Thyroid gland (tissue), 4 donors: ENCODE results near the gene ASB7. TPM values are rescaled to one million over a fixed set of nuclear protein-coding genes. Genes with fewer than 3 reads are reported as not detected.
A peak's percentile ranks its signal among the peaks of the same experiment; 100 is the strongest.

Experiments used
- DNase-seq, 2 donors: peaks; one replicate each; pipeline ENCODE4 v3.0.0-alpha.2; 2019
- H3K27ac ChIP-seq, 3 donors: fragments of 200-600 bp; sonication (generic); 1 replicate in 2 of 3; 2 replicates in 1 of 3; pipeline ENCODE4 v1.5.1; 2016 to 2019; ENCODE audit warnings: mild to moderate bottlenecking in 1 of 3, moderate library complexity in 1 of 3
- H3K27me3 ChIP-seq: fragments of 200-600 bp; sonication (generic); one replicate; pipeline ENCODE4 v1.5.1; 2019
- H3K36me3 ChIP-seq, 2 donors: fragments of 200-600 bp; sonication (generic); one replicate each; pipeline ENCODE4 v1.5.1; 2016 to 2019
- H3K4me1 ChIP-seq, 2 donors: fragments of 200-600 bp; sonication (generic); one replicate each; pipeline ENCODE4 v1.5.1; 2017 to 2019
- H3K4me3 ChIP-seq, 3 donors: fragments of 200-600 bp; sonication (generic); replicated peaks in 1 of 3; 1 replicate in 2 of 3; 2 replicates in 1 of 3; pipeline ENCODE4 v1.5.1; 2016; ENCODE audit warnings: mild to moderate bottlenecking in 1 of 3
- H3K9me3 ChIP-seq: fragments of 200-600 bp; sonication (generic); one replicate; pipeline ENCODE4 v1.5.1; 2017
- CTCF ChIP-seq, 6 experiments: fragments of 200-600 bp in 3 of 6; fragments of 450-650 bp in 3 of 6; sonication (generic) in 3 of 6; IDR thresholded peaks; one replicate each; pipeline ENCODE4 v1.5.1; 2016 to 2019; ENCODE audit warnings: antibody characterized with exemption in 6 of 6, mild to moderate bottlenecking in 2 of 6, inconsistent platforms in 1 of 6, moderate library complexity in 1 of 6
- POLR2A ChIP-seq, 2 donors: fragments of 450-650 bp; IDR thresholded peaks; one replicate each; pipeline ENCODE4 v1.6.1; 2017; ENCODE audit warnings: antibody characterized with exemption in 2 of 2, mild to moderate bottlenecking in 2 of 2, moderate library complexity in 1 of 2
- WGBS, 2 donors: methylation state at CpG; one replicate each; pipeline ENCODE4 v1.1.5; 2017; 5-methylcytosine and 5-hydroxymethylcytosine counted together
- intact Hi-C: fragments of 100-400 bp; cut with DNase I; formaldehyde crosslinking; loops from one replicate; pipeline ENCODE4 v1.15.1; 2023
- total RNA-seq, 4 donors: library from RNA; depleted of rRNA; stranded (reverse); fragments of >200 nt; gene quantifications; one replicate each; pipeline ENCODE4 v1.2.3, GENCODE V29; 2016

The ASB7 gene
- total RNA-seq, 4 donors from 2014 or later = 16.2 to 21.0 (median 19.7) TPM

DNA sequence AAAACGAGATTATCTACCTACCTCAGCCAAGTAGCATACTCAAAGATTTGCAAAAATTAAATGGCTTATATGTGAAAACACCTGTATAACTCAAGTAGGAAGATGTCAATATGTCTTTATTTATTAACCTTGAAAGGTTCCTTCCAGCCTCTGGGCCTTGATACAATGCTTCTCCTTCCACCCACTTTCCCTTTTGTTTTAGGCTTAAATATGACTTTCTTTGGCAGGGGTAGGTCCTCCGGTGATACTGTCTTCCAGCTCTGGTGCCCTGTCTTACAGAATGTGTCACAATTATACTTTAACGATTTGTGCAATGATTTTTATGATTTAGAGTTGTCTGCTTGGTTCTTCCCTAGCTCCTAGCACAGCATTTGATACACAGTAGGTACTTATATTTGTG lies 4.5 kb upstream of the ASB7 start:
- no peak for TF ChIP-seq CTCF (IDR thresholded peaks at IDR 0.05)
- TF ChIP-seq POLR2A (IDR thresholded peaks at IDR 0.05) = no peak
- Histone ChIP-seq H3K4me1 (peaks cover 34 to 54% of the 10 kb centered on the region in 2 donors), H3K27me3 (no peaks in the 10 kb centered on the region), H3K4me3 (no peak overlapping the region), H3K36me3 (no peaks in the 10 kb centered on the region), H3K9me3 (no peaks in the 10 kb centered on the region), H3K27ac (peak overlapping the region in 2 of 3 donors; percentile 23 to 52)
- intact Hi-C loops = no loop called here
- no peak for DNase-seq
- WGBS, 2 donors = 89 to 92% methylated on average over 3 of the region's 3 CpGs

DNA sequence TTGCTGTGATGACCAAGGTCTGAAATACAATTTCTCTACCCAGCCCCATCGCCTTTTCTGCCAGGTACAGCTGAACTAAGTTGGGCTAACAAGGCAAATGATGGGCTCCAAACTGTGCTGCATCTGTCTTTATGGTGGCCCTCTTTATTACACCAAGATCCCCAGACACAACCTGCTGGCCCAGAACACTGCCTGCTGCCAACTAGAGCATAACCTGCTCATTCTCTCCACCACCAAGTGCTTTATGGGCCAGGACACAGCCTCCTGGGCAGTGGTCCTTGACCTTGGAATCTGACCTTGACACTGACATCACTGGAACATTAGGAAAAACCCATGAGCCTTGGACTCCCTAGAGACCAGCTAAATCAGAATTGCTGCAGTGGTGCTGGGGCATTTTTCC lies 3.7 kb upstream of the ASB7 start:
- Histone ChIP-seq H3K4me1 (peaks cover 42 to 61% of the 10 kb centered on the region in 2 donors), H3K27ac (peak overlapping the region in 2 of 3 donors; percentile 52 to 58), H3K36me3 (no peaks in the 10 kb centered on the region), H3K9me3 (no peaks in the 10 kb centered on the region), H3K27me3 (no peaks in the 10 kb centered on the region), H3K4me3 (no peak overlapping the region)
- 93 to 100% methylated on average over 1 of the region's 1 CpG for WGBS, 2 donors
- peak; percentile 65 to 69 for DNase-seq
- intact Hi-C loops = no loop called here
- TF ChIP-seq POLR2A (IDR thresholded peaks at IDR 0.05) (no peak), CTCF (IDR thresholded peaks at IDR 0.05) (no peak)

- no peaks in the 10 kb centered on the region for H3K36me3 ChIP-seq
- H3K27ac ChIP-seq = no peak overlapping the region
- 1 to 2% methylated on average over 10 of the region's 10 CpGs for WGBS, 2 donors
- no peak for TF ChIP-seq CTCF (IDR thresholded peaks at IDR 0.05)
- TF ChIP-seq POLR2A (IDR thresholded peaks at IDR 0.05) = no peak
- H3K4me1 ChIP-seq = peaks cover 43 to 56% of the 10 kb centered on the region in 2 donors
- peak; percentile 33 to 38 for DNase-seq
- intact Hi-C loops = loop anchor here (10.0 kb wide), 1 partner anchor 256 kb away; the partner anchor contains the start of gene ADAMTS17
- no peaks in the 10 kb centered on the region for H3K27me3 ChIP-seq
- H3K9me3 ChIP-seq = no peaks in the 10 kb centered on the region
- H3K4me3 ChIP-seq = peak overlapping the region; percentile 84 to 88 (median 87)
Measured at GRCh38 chr15:100601163-100601562, 1.2 kb upstream of the ASB7 start.

- no peaks in the 10 kb centered on the region for H3K27me3 ChIP-seq
- H3K4me1 ChIP-seq = peaks cover 38 to 51% of the 10 kb centered on the region in 2 donors
- no peaks in the 10 kb centered on the region for H3K36me3 ChIP-seq
- intact Hi-C loops = loop anchor here (10.0 kb wide), 1 partner anchor 257 kb away; the partner anchor contains the start of gene ADAMTS17
- H3K4me3 ChIP-seq = peak overlapping the region; percentile 84 to 88 (median 87)
- TF ChIP-seq POLR2A (IDR thresholded peaks at IDR 0.05) (peak in 1 of 2 donors; percentile 22), CTCF (IDR thresholded peaks at IDR 0.05) (no peak)
- peak overlapping the region; percentile 34 to 74 (median 65) for H3K27ac ChIP-seq
- no peaks in the 10 kb centered on the region for H3K9me3 ChIP-seq
- no peak for DNase-seq
- WGBS, 2 donors = 0 to 1% methylated on average over 21 of the region's 21 CpGs
Measured at GRCh38 chr15:100601617-100602063, 749 bp upstream of the ASB7 start.

DNA sequence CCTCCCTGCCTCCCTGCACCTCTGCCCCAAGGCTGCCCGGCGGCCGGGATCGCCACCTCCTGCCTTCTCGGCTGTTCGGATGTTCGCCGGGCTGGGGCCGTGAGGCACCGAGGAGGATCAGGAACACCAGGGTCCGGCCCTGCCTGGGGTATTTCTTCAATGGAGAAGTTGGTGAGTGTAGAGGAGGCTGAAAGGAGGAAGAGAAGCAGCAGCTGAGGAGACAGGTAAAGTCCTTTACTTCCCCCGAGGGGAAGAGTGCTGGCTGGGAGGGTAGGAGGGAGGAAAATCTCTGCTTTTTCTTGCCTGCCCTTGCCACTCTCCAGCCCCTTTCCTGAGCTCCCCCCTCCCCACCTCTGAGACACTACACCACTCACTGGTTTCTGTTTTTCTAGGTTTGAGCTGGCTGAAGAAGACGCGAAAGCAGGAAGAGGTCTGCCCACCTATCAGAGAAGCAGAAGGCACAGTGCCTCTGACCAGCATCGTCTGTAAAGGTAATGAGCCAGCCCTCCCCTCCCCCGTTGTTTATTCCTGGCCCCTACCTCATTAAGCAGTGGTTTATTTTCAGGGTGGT lies 519 bp downstream of the ASB7 start:
- 1 to 5% methylated on average over 5 to 16 of the region's 16 CpGs for WGBS, 2 donors
- no peaks in the 10 kb centered on the region for H3K9me3 ChIP-seq
- H3K4me3 ChIP-seq = peak overlapping the region; percentile 75 to 91 (median 90)
- intact Hi-C loops = loop anchor here (10.0 kb wide), 1 partner anchor 258 kb away; the partner anchor contains the start of gene ADAMTS17
- H3K27ac ChIP-seq = peak overlapping the region in 2 of 3 donors; percentile 62 to 73
- TF ChIP-seq CTCF (IDR thresholded peaks at IDR 0.05) (no peak), POLR2A (IDR thresholded peaks at IDR 0.05) (no peak)
- H3K27me3 ChIP-seq = no peaks in the 10 kb centered on the region
- no peaks in the 10 kb centered on the region for H3K36me3 ChIP-seq
- peaks cover 25 to 38% of the 10 kb centered on the region in 2 donors for H3K4me1 ChIP-seq
- DNase-seq = peak in 1 of 2 donors; percentile 19
